COR-L47 (cell line): Measurements from ENCODE around the gene TMEM183A.

Experiments used
- DNase-seq: peaks from one replicate; lab custom pipeline; 2025; lab: John Stamatoyannopoulos, UW

Gene TMEM183A

GRCh38 chr1:203031467-203031866 is 24.3 kb downstream of the TMEM183A start:
- DNase-seq, result no peak

GRCh38 chr1:203033287-203033686 is 26.1 kb downstream of the TMEM183A start:
- DNase-seq, result no peak

- no peak for DNase-seq
These were observed 26.7 kb downstream of the TMEM183A start for GRCh38 chr1:203033917-203034316.

- no peak for DNase-seq
These were observed 27.4 kb downstream of the TMEM183A start for GRCh38 chr1:203034422-203035110.

- DNase-seq, result no peak
These were observed 28.2 kb downstream of the TMEM183A start for GRCh38 chr1:203035111-203036000.

GRCh38 chr1:203036135-203036534 is 29.0 kb downstream of the TMEM183A start:
- no peak for DNase-seq

- no peak for DNase-seq
These were observed 29.4 kb downstream of the TMEM183A start for GRCh38 chr1:203036537-203036936.

GRCh38 chr1:203037509-203038190 is 30.5 kb downstream of the TMEM183A start:
- no peak for DNase-seq

- DNase-seq, result no peak
These were observed 31.1 kb downstream of the TMEM183A start for GRCh38 chr1:203038217-203038741.

GRCh38 chr1:203038891-203039608 is 31.9 kb downstream of the TMEM183A start:
- DNase-seq, result peak; percentile 45

GRCh38 chr1:203039609-203040512 is 32.7 kb downstream of the TMEM183A start:
- no peak for DNase-seq

- DNase-seq, result no peak
These were observed 33.5 kb downstream of the TMEM183A start for GRCh38 chr1:203040513-203041275.

GRCh38 chr1:203041351-203041932 is 34.3 kb downstream of the TMEM183A start:
- DNase-seq, result no peak

GRCh38 chr1:203043830-203044545 is 36.8 kb downstream of the TMEM183A start:
- DNase-seq, result no peak

- DNase-seq, result no peak
These were observed 37.5 kb downstream of the TMEM183A start for GRCh38 chr1:203044546-203045250.

- DNase-seq, result no peak
These were observed 38.2 kb downstream of the TMEM183A start for GRCh38 chr1:203045336-203045735.

GRCh38 chr1:203045821-203046594 is 38.8 kb downstream of the TMEM183A start:
- no peak for DNase-seq
